Neuronal stem cell (in vitro differentiated cells): ENCODE data around the gene AXIN1.

Source experiments
- DNase-seq: peaks from one replicate; pipeline ENCODE4 v3.0.0-alpha.2; 2013; ENCODE audit warnings: low spot score
- H2AFZ ChIP-seq: one replicate; pipeline ENCODE4 v1.6.1; 2013; ENCODE audit warnings: mild to moderate bottlenecking, low read length, inconsistent platforms
- H2AK5ac ChIP-seq: 2 replicates; pipeline ENCODE4 v1.6.1; 2013; ENCODE audit warnings: low read depth, mild to moderate bottlenecking, inconsistent platforms, low read length, moderate library complexity, mixed read lengths
- H2BK120ac ChIP-seq: 2 replicates; pipeline ENCODE4 v1.6.1; 2013; ENCODE audit warnings: low read depth, mild to moderate bottlenecking, inconsistent platforms, low read length, moderate library complexity, mixed read lengths
- H2BK12ac ChIP-seq: one replicate; pipeline ENCODE4 v1.6.1; 2013; ENCODE audit warnings: low read length, inconsistent platforms
- H2BK15ac ChIP-seq: 2 replicates; pipeline ENCODE4 v1.6.1; 2013; ENCODE audit warnings: mild to moderate bottlenecking, low read length, inconsistent platforms, mixed read lengths
- H2BK5ac ChIP-seq: one replicate; pipeline ENCODE4 v1.6.1; 2013; ENCODE audit warnings: inconsistent platforms, mild to moderate bottlenecking, low read length, moderate library complexity
- H3K14ac ChIP-seq: one replicate; pipeline ENCODE4 v1.6.1; 2013; ENCODE audit warnings: low read length, inconsistent platforms
- H3K18ac ChIP-seq: 2 replicates; pipeline ENCODE4 v1.6.1; 2013; ENCODE audit warnings: low read length, inconsistent platforms
- H3K23ac ChIP-seq: 2 replicates; pipeline ENCODE4 v1.6.1; 2013; ENCODE audit warnings: low read depth, mild to moderate bottlenecking, mixed read lengths, low read length, inconsistent platforms; ENCODE audit not compliant: poor library complexity
- H3K27ac ChIP-seq: replicated peaks from 3 replicates; pipeline ENCODE4 v1.5.1; 2013; ENCODE audit warnings: low read length, inconsistent platforms
- H3K27me3 ChIP-seq, 3 experiments: 2 replicates each; pipeline ENCODE4 v1.6.1; 2013; ENCODE audit warnings: low read length in 3 of 3, mild to moderate bottlenecking in 2 of 3, inconsistent platforms in 1 of 3, low read depth in 1 of 3, mixed read lengths in 1 of 3, moderate library complexity in 1 of 3; ENCODE audit not compliant: control insufficient read depth in 3 of 3, insufficient read depth in 3 of 3
- H3K36me3 ChIP-seq, 2 donors: replicated peaks in 1 of 2; 2 replicates each; pipeline ENCODE4 v1.6.1; 2013; ENCODE audit warnings: low read length in 2 of 2; ENCODE audit not compliant: control insufficient read depth in 2 of 2, insufficient read depth in 2 of 2
- H3K4ac ChIP-seq: 2 replicates; pipeline ENCODE4 v1.6.1; 2013; ENCODE audit warnings: inconsistent platforms, mild to moderate bottlenecking, low read length, moderate library complexity
- H3K4me1 ChIP-seq, 2 donors: 1 replicate in 1 of 2; 2 replicates in 1 of 2; pipeline ENCODE4 v1.6.1; 2013; ENCODE audit warnings: low read length in 2 of 2, low read depth in 1 of 2; ENCODE audit not compliant: control insufficient read depth in 2 of 2, insufficient read depth in 1 of 2
- H3K4me2 ChIP-seq: one replicate; pipeline ENCODE4 v1.6.1; 2013; ENCODE audit warnings: mild to moderate bottlenecking, low read length, inconsistent platforms; ENCODE audit not compliant: insufficient read depth, poor library complexity, severe bottlenecking
- H3K4me3 ChIP-seq, 2 donors: 2 replicates each; pipeline ENCODE4 v1.5.1; 2013; ENCODE audit warnings: low read length in 2 of 2, mild to moderate bottlenecking in 2 of 2, inconsistent platforms in 1 of 2, moderate library complexity in 1 of 2
- H3K79me1 ChIP-seq: one replicate; pipeline ENCODE4 v1.6.1; 2013; ENCODE audit warnings: low read depth, mild to moderate bottlenecking, inconsistent platforms, low read length, moderate library complexity
- H3K9ac ChIP-seq: one replicate; pipeline ENCODE4 v1.6.1; 2013; ENCODE audit warnings: mild to moderate bottlenecking, low read depth, low read length, inconsistent platforms; ENCODE audit not compliant: poor library complexity
- H3K9me3 ChIP-seq, 2 donors: replicated peaks in 1 of 2; 2 replicates each; pipeline versions ENCODE3 to v1.6.1; 2013; ENCODE audit warnings: low read length in 2 of 2, mild to moderate bottlenecking in 2 of 2, inconsistent platforms in 1 of 2, low read depth in 1 of 2, mixed read lengths in 1 of 2, moderate library complexity in 1 of 2; ENCODE audit not compliant: control insufficient read depth in 2 of 2, insufficient read depth in 1 of 2
- H4K8ac ChIP-seq: one replicate; pipeline ENCODE4 v1.6.1; 2013; ENCODE audit warnings: low read depth, mild to moderate bottlenecking, inconsistent platforms, low read length, moderate library complexity
- H4K91ac ChIP-seq: one replicate; pipeline ENCODE4 v1.6.1; 2013; ENCODE audit warnings: low read length, low read depth, mild to moderate bottlenecking, inconsistent platforms; ENCODE audit not compliant: poor library complexity
- WGBS, 2 donors: extraction: QIAGEN DNeasy Blood & Tissue Kit; methylation state at CpG; one replicate each; pipeline ENCODE4 v1.1.7; 2013; ENCODE audit warnings: missing lambda C conversion rate in 2 of 2, mixed read lengths in 1 of 2; ENCODE audit not compliant: insufficient read length in 2 of 2, insufficient replicate concordance in 1 of 2; ENCODE audit errors: extremely low coverage in 2 of 2; 5-methylcytosine and 5-hydroxymethylcytosine counted together

The AXIN1 gene

DNA sequence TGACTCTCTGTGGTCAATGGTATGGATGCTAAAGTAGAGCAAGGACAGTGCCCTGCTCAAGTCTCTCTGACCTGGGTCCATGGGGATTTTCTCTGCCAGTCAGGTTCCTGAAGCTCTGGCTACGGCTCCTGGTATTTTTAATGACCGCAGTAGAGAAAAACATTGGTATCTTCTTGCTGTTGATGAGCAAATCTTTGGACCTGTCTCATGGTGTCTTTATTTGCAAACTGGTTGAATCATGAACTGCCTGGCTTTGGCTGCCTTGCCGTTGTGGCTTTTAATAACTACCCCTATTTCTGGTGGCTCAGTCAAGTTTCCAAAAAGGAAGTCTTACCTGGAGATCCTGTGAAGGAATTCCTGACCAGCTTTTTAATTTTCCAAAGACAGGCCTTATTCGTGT lies 109.2 kb downstream of the AXIN1 start:
- DNase-seq = no peak
- WGBS, 2 donors = no CpG with 5 or more reads among the region's 4 CpGs
- Histone ChIP-seq H4K91ac (no peak overlapping the region), H3K27me3 (peaks cover 0 to 2% (median 0%) of the 10 kb centered on the region in 3 experiments), H2BK12ac (no peak overlapping the region), H3K18ac (no peak overlapping the region), H2AFZ (no peak overlapping the region), H3K27ac (no peak overlapping the region), H2BK15ac (no peak overlapping the region), H2BK5ac (no peak overlapping the region), H3K4me3 (no peak overlapping the region), H3K4ac (no peak overlapping the region), H3K4me1 (no peaks in the 10 kb centered on the region), H2BK120ac (no peak overlapping the region), H3K36me3 (peaks cover 1 to 13% of the 10 kb centered on the region in 2 donors), H3K79me1 (peaks cover 13% of the 10 kb centered on the region), H3K9ac (no peak overlapping the region), H3K14ac (no peak overlapping the region), H4K8ac (no peak overlapping the region), H2AK5ac (no peak overlapping the region), H3K23ac (no peak overlapping the region), H3K9me3 (no peaks in the 10 kb centered on the region), H3K4me2 (no peak overlapping the region)

DNA sequence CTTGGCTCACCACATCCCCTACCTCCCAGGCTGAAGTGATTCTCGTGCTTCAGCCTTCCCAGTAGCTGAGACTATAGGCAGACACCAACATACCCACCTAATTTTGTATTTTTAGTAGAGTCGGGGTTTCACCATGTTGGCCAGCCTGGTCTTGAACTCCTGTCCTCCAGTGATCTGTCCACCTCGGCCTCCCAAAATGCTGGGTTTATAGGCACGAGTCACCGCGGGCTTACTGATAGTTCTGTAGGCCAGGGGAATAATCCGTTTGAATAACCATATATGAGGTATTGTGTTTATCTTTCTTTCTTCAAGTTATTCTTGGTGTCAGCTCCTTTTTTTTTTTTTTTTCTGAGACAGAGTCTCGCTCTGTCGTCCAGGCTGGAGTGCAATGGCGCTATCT lies 110.2 kb downstream of the AXIN1 start:
- H3K14ac ChIP-seq = no peak overlapping the region
- H3K4me1 ChIP-seq = no peaks in the 10 kb centered on the region
- no peak overlapping the region for H2BK120ac ChIP-seq
- no peak overlapping the region for H3K9ac ChIP-seq
- WGBS, 2 donors = no CpG with 5 or more reads among the region's 10 CpGs
- H3K4me2 ChIP-seq = no peak overlapping the region
- H4K8ac ChIP-seq = no peak overlapping the region
- no peak overlapping the region for H2BK15ac ChIP-seq
- DNase-seq = no peak
- H3K23ac ChIP-seq = no peak overlapping the region
- no peak overlapping the region for H3K4ac ChIP-seq
- no peak overlapping the region for H2BK12ac ChIP-seq
- no peak overlapping the region for H3K18ac ChIP-seq
- H3K27ac ChIP-seq = no peak overlapping the region
- H2AK5ac ChIP-seq = no peak overlapping the region
- H3K36me3 ChIP-seq = peaks cover 3 to 14% of the 10 kb centered on the region in 2 donors
- H4K91ac ChIP-seq = no peak overlapping the region
- no peaks in the 10 kb centered on the region for H3K9me3 ChIP-seq
- no peak overlapping the region for H2BK5ac ChIP-seq
- H2AFZ ChIP-seq = no peak overlapping the region
- no peaks in the 10 kb centered on the region for H3K27me3 ChIP-seq
- H3K79me1 ChIP-seq = peaks cover 15% of the 10 kb centered on the region
- H3K4me3 ChIP-seq = no peak overlapping the region

DNA sequence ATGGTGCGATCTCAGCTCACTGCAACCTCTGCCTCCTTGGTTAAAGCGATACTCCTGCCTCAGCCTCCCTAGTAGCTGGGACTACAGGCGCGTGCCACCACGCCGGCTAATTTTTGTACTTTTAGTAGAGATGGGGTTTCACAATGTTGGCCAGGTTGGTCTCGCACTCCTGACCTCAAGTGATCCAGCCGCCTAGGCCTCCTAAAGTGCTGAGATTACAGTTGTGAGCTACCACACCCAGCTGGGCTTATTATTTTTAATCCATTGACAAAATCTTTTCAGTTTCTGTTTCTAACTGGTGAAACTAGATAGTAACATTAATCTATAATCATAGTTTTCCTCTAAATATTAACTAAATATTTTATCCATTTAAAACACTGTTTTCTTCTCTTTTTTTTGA lies 112.0 kb downstream of the AXIN1 start:
- H4K91ac ChIP-seq = no peak overlapping the region
- peaks cover 5 to 18% of the 10 kb centered on the region in 2 donors for H3K36me3 ChIP-seq
- H3K4ac ChIP-seq = no peak overlapping the region
- no peak overlapping the region for H3K18ac ChIP-seq
- no peak overlapping the region for H2BK12ac ChIP-seq
- H2BK120ac ChIP-seq = no peak overlapping the region
- no peaks in the 10 kb centered on the region for H3K9me3 ChIP-seq
- H3K27me3 ChIP-seq = no peaks in the 10 kb centered on the region
- H2AK5ac ChIP-seq = no peak overlapping the region
- H3K14ac ChIP-seq = no peak overlapping the region
- no peak overlapping the region for H2AFZ ChIP-seq
- H3K4me1 ChIP-seq = no peaks in the 10 kb centered on the region
- no peak overlapping the region for H3K4me2 ChIP-seq
- DNase-seq = no peak
- H3K9ac ChIP-seq = no peak overlapping the region
- H3K79me1 ChIP-seq = peaks cover 15% of the 10 kb centered on the region
- no CpG with 5 or more reads among the region's 8 CpGs for WGBS, 2 donors
- no peak overlapping the region for H3K23ac ChIP-seq
- no peak overlapping the region for H3K4me3 ChIP-seq
- H2BK5ac ChIP-seq = no peak overlapping the region
- H4K8ac ChIP-seq = no peak overlapping the region
- no peak overlapping the region for H2BK15ac ChIP-seq
- no peak overlapping the region for H3K27ac ChIP-seq

DNA sequence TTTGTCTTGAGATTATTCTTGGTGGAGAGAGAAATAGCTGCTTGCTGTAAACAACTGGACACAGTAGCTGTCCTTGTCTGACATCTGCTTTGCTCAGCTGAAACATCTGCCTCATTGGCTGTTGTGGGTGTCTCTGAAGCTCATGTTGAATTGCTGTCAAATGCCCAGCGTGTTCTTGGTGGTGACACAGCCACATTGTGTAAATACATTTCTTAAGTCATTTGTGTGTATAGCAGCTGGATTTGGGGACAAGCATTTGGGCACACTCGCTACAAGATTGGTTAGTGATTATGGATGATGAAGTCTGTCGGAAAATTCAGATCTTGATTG lies 112.6 kb downstream of the AXIN1 start:
- Histone ChIP-seq H3K9me3 (no peaks in the 10 kb centered on the region), H2BK15ac (no peak overlapping the region), H2BK5ac (no peak overlapping the region), H3K27ac (no peak overlapping the region), H4K8ac (no peak overlapping the region), H3K36me3 (peaks cover 5 to 18% of the 10 kb centered on the region in 2 donors), H2BK12ac (no peak overlapping the region), H2BK120ac (no peak overlapping the region), H2AK5ac (no peak overlapping the region), H3K4me3 (no peak overlapping the region), H3K18ac (no peak overlapping the region), H3K23ac (no peak overlapping the region), H3K4ac (no peak overlapping the region), H3K27me3 (no peaks in the 10 kb centered on the region), H3K4me1 (no peaks in the 10 kb centered on the region), H3K4me2 (no peak overlapping the region), H3K79me1 (peaks cover 15% of the 10 kb centered on the region), H4K91ac (no peak overlapping the region), H3K14ac (no peak overlapping the region), H3K9ac (no peak overlapping the region), H2AFZ (no peak overlapping the region)
- WGBS, 2 donors = no CpG with 5 or more reads among the region's 3 CpGs
- DNase-seq = no peak
